ENCODE measurements around the gene TMCO4.

TMCO4 gene

GRCh38 chr1:19762175-19762779 is 37.4 kb downstream of the TMCO4 start:
- TF ChIP-seq ZBTB7A (IDR thresholded peaks at IDR 0.05; ENCODE audit: low read depth), result no peak
- peak; percentile 75 for TF ChIP-seq RAD21 (IDR thresholded peaks at IDR 0.05; ENCODE audit: low read depth)
- TF ChIP-seq EGR1 (IDR thresholded peaks at IDR 0.05), result no peak
- TF ChIP-seq FOXM1 (IDR thresholded peaks at IDR 0.05; ENCODE audit: borderline replicate concordance, low read depth), result no peak
- no peak for TF ChIP-seq TAF1 (IDR thresholded peaks at IDR 0.05; ENCODE audit: low read depth)
- TF ChIP-seq TCF12 (IDR thresholded peaks at IDR 0.05; ENCODE audit: low read depth), result no peak

- TF ChIP-seq EP300 (IDR thresholded peaks at IDR 0.05; ENCODE audit: borderline replicate concordance) (no peak), TEAD4 (IDR thresholded peaks at IDR 0.05) (no peak), ZBTB7A (IDR thresholded peaks at IDR 0.05; ENCODE audit: low read depth) (no peak), REST (IDR thresholded peaks at IDR 0.05; ENCODE audit: low read depth) (no peak), MAX (IDR thresholded peaks at IDR 0.05) (no peak), RAD21 (IDR thresholded peaks at IDR 0.05; ENCODE audit: low read depth) (no peak), CREB1 (IDR thresholded peaks at IDR 0.05; ENCODE audit: low read depth) (no peak), NFIC (IDR thresholded peaks at IDR 0.05) (no peak), TAF1 (IDR thresholded peaks at IDR 0.05; ENCODE audit: low read depth) (no peak), EGR1 (IDR thresholded peaks at IDR 0.05) (no peak), YY1 (IDR thresholded peaks at IDR 0.05; ENCODE audit: low read depth) (no peak), TCF12 (IDR thresholded peaks at IDR 0.05; ENCODE audit: low read depth) (no peak), CEBPB (IDR thresholded peaks at IDR 0.05) (no peak), FOXM1 (IDR thresholded peaks at IDR 0.05; ENCODE audit: borderline replicate concordance, low read depth) (no peak), USF1 (IDR thresholded peaks at IDR 0.05) (no peak)
Observed at GRCh38 chr1:19759740-19760089, 40.0 kb downstream of the TMCO4 start.

- no peak for TF ChIP-seq EP300 (IDR thresholded peaks at IDR 0.05; ENCODE audit: borderline replicate concordance)
- peak; percentile 68 for TF ChIP-seq TEAD4 (IDR thresholded peaks at IDR 0.05)
- TF ChIP-seq RAD21 (IDR thresholded peaks at IDR 0.05; ENCODE audit: low read depth), result no peak
- no peak for TF ChIP-seq MAX (IDR thresholded peaks at IDR 0.05)
- TF ChIP-seq FOXM1 (IDR thresholded peaks at IDR 0.05; ENCODE audit: borderline replicate concordance, low read depth), result no peak
- no peak for TF ChIP-seq TAF1 (IDR thresholded peaks at IDR 0.05; ENCODE audit: low read depth)
Observed at GRCh38 chr1:19758227-19758830, 41.4 kb downstream of the TMCO4 start.

- no peak for TF ChIP-seq ZBTB7A (IDR thresholded peaks at IDR 0.05; ENCODE audit: low read depth)
Observed at GRCh38 chr1:19757641-19758040, 42.1 kb downstream of the TMCO4 start.

- TF ChIP-seq TCF12 (IDR thresholded peaks at IDR 0.05; ENCODE audit: low read depth), result no peak
- no peak for TF ChIP-seq CEBPB (IDR thresholded peaks at IDR 0.05)
- TF ChIP-seq TEAD4 (IDR thresholded peaks at IDR 0.05), result no peak
- TF ChIP-seq FOXM1 (IDR thresholded peaks at IDR 0.05; ENCODE audit: borderline replicate concordance, low read depth), result no peak
- no peak for TF ChIP-seq NFIC (IDR thresholded peaks at IDR 0.05)
- no peak for TF ChIP-seq REST (IDR thresholded peaks at IDR 0.05; ENCODE audit: low read depth)
- no peak for TF ChIP-seq MAX (IDR thresholded peaks at IDR 0.05)
- no peak for TF ChIP-seq CREB1 (IDR thresholded peaks at IDR 0.05; ENCODE audit: low read depth)
- TF ChIP-seq EP300 (IDR thresholded peaks at IDR 0.05; ENCODE audit: borderline replicate concordance), result no peak
- TF ChIP-seq TAF1 (IDR thresholded peaks at IDR 0.05; ENCODE audit: low read depth), result no peak
- no peak for TF ChIP-seq YY1 (IDR thresholded peaks at IDR 0.05; ENCODE audit: low read depth)
- no peak for TF ChIP-seq RAD21 (IDR thresholded peaks at IDR 0.05; ENCODE audit: low read depth)
- TF ChIP-seq EGR1 (IDR thresholded peaks at IDR 0.05), result no peak
- no peak for TF ChIP-seq ZBTB7A (IDR thresholded peaks at IDR 0.05; ENCODE audit: low read depth)
- no peak for TF ChIP-seq USF1 (IDR thresholded peaks at IDR 0.05)
Observed at GRCh38 chr1:19756480-19756879, 43.2 kb downstream of the TMCO4 start.

GRCh38 chr1:19754482-19754881 is 45.2 kb downstream of the TMCO4 start:
- peak; percentile 61; the same call in 1 of the 2 replicates for TF ChIP-seq EP300 (IDR thresholded peaks at IDR 0.05; ENCODE audit: borderline replicate concordance)
- peak; percentile 68 for TF ChIP-seq NFIC (IDR thresholded peaks at IDR 0.05)
- peak; percentile 72 for TF ChIP-seq TCF12 (IDR thresholded peaks at IDR 0.05; ENCODE audit: low read depth)
- 0 out of 2 replicates have a peak, but pooled peaks have one; percentile 7 for TF ChIP-seq TEAD4 (IDR thresholded peaks at IDR 0.05)
- no peak for TF ChIP-seq FOXM1 (IDR thresholded peaks at IDR 0.05; ENCODE audit: borderline replicate concordance, low read depth)
